ENCODE results near the gene AKAP7.
"Not testable (repeated sequence)": the region's sequence is repeated elsewhere in the genome, so short reads cannot be mapped to it uniquely, and the experiment has no call there.

AKAP7 gene

DNA sequence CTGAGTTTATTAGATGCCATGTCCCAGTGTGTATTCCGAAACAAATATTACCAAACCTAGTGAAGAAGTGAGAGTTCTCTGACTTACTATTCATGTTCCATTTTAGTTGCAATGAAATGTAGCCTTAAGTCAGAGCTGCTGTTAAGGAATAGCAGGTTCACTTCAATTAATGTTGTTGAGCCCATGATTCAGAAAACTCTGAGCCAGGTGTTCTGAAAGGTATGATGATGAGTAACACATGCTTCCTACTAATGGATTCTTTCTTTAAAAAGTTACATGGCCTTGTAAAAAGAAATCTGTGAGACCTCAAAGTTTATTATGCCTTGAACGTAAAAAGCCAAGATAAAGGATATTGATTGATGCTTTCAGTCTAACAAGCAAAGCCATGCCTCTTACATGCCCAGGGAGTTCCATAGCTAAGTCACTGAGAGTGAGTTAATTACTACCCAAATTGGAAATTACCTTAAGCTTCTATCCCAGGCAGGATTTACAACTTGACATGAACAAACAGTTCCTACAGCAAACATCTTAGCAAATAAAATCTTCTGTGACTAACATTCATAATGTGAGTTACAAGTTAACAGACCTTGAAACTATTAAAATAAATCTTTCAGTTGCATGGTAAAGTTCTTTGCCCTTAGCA lies 122.9 kb downstream of the AKAP7 start:
- DNase-seq, result no peak

DNA sequence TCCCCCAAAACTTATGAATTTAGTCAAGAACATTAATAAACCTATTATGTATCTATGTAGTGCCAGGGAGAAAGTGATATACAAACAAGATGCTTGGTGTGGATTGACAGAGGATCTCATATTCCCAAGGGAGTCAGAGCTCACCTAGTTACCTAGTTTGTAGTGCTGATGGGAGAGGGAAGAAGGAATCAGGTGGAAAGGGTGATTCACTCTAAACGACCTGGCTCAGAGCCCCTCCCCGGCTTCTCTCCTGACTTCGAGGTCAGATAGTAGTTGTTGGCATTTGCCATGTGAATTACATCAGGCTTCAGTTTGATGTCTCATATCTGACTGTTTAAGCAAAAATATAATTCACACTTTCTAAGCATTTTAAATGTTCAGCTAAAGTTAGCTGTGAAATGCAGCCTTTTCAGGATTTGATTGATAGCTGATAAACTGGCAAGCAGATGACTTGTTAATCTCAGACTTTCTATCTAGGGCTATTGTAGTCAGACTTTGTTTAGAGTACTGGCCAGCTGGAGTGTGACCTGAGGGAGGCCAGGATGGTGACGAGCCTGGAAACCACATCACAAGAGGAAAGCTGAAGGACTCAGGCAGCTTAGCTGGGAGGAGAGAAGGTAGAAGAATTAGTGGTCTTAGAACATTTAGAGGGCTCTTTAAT lies 123.7 kb downstream of the AKAP7 start:
- no peak for DNase-seq

DNA sequence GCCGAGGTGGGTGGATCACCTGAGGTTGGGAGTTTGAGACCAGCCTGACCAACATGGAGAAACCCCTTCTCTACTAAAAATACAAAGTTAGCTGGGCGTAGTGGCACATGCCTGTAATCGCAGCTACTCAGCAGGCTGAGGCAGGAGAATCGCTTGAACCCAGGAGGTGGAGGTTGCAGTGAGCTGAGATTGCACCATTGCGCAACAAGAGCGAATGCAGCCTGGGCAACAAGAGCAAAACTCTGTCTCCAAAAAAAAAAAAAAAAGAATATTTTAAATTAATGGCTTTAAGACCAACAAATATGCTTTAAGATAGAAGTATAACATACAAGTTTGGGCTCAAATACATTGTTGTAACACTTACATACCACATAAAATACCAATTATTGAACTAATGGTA lies 125.7 kb downstream of the AKAP7 start:
- not testable (repeated sequence) for DNase-seq

DNA sequence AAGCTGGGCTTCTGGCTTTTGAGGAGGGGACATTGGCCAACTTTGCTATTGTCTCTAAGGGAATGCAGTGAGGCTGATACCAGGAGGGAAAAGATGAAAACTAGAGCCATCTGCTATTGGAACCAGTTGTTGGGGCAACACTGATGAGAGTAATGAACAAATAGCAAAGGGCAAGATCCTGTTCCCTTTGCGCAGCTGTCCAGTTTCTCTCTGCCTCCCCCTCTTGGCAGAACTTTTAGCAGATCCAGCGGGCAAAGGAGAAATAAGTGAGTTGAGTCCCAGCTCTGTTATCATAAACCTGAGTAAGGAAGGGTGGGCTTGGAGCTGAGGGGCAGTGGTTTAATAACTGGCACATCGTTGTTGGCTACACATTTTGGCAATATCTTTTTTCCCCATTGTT lies 126.8 kb downstream of the AKAP7 start:
- DNase-seq, result no peak

DNA sequence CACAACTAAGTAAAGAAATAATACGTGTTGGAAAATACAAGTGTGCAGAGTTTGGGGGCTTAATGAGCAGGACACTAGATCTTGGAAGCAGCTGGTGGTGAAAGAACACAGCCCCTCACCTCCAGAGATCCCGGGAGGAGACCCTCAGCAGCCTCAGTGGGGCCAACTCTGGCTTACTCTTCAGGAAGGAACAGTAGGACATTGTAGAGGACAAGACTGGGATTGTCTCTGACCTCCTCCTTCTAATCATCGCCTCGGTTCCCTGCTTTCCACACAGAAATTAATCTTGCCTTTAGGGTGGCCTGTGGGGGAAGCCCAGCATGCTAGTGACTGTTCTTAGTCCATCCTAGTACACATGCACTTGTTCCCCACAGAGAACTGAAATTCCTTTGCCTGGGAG lies 130.7 kb downstream of the AKAP7 start:
- DNase-seq, result no peak

DNA sequence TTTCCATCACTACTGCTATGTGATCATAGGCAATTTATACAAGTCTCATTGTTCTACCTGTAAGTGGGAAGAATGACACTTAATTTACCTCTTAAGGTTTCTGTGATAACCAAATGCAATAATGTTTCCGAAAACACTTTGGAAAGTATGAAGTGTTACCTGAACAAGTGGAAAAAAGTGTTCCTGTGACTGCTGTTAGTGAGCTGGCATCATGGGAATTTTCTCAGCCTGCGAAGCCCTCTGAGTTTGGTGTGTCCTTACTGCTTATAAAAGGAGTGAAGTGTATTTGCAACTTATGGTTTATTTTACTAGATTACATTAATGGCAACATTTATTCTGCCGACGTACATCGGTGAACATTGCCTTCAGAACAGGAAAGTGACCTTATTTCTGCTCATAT lies 133.0 kb downstream of the AKAP7 start:
- no peak for DNase-seq

DNA sequence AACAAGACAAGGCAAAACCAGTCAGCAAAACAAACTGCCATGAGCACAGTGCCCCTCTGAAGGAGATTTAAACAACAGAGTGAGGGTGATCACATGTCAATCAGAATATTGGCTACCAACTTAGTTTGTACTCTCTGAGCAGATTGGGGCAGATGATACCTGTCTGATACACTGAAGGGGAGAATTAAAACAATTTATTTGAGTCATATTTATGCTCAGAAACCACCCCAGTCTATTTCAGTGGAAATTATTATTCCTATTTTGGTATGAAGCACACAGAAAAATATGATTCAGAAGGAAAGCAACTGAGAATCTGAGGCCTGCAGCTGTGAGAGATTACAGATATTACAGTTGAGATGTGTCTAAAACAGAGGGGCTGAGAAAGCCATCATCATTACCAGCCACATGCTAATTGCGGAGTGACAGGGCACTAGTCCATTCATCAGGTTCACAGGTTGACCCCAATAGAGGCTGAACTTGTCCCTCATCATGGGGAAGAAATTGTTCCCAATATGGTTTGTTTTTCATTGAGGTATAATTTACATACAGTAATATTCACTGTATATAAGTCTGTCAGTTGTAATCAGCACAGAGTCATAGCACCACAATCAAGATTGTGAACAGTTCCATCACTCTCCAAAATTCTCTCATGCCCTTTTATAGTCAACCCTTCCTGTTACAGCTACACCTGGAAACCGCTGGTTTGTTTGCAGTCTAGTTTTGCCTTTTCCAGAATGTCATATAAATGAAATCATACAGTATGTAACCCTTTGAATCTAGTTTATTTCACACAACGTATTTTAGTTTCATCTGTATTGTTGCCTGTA lies 134.5 kb downstream of the AKAP7 start:
- DNase-seq, result no peak

DNA sequence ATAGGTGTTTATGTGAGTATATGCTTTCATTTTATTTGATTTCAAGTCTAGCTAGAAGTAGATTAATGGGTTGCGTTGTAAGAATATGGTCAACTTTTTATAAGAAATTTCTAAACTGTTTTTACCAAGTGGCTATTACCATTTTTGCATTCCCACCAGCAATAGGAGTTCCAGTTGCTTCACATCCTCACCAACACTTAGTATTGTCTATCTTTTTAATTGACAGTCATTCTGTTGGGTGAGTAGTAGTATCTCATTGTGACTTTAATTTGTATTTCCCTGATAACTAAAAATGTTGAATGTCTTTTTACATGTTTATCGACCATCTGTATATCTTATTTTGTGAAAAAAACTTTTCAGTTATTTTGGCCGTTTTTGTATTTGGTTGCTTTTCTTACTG lies 135.3 kb downstream of the AKAP7 start:
- DNase-seq, result no peak

DNA sequence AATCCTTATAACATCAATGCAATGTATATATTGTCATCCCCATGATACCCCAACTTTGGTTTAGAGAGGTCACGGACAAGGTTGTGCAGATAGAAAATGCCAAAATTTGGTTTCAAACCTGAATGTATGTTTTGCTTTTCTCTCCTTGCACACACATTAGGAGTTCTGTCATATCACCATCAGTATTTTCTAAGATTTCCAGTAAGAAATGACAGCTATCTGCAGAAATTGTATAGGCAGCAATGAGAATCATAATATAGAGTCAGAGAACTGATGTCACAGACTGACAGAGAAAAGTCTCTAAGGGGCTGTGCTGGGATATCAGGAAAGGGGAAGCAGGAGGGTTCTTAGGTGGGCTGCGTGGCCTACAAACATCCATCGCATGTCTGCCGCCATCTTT lies 140.0 kb downstream of the AKAP7 start:
- no peak for DNase-seq

DNA sequence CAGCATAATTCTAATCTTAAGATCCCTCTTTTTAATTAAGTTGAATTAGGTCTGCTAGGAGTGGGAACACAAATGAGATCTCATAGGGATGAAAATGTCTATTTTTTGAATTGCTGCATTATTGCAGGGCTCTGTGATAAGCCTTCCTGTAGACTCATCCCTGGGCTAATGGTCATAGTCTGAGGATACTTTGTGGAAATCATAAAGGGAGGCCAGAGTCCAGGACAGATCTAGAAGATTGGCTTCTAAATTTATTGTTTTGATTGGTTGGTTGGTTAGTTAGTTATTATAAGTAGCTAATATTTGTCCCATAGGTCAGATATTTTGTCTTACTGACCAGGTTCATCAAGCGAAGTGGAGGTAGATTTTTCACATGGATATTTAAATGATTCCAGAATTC lies 142.3 kb downstream of the AKAP7 start:
- DNase-seq, result no peak

DNA sequence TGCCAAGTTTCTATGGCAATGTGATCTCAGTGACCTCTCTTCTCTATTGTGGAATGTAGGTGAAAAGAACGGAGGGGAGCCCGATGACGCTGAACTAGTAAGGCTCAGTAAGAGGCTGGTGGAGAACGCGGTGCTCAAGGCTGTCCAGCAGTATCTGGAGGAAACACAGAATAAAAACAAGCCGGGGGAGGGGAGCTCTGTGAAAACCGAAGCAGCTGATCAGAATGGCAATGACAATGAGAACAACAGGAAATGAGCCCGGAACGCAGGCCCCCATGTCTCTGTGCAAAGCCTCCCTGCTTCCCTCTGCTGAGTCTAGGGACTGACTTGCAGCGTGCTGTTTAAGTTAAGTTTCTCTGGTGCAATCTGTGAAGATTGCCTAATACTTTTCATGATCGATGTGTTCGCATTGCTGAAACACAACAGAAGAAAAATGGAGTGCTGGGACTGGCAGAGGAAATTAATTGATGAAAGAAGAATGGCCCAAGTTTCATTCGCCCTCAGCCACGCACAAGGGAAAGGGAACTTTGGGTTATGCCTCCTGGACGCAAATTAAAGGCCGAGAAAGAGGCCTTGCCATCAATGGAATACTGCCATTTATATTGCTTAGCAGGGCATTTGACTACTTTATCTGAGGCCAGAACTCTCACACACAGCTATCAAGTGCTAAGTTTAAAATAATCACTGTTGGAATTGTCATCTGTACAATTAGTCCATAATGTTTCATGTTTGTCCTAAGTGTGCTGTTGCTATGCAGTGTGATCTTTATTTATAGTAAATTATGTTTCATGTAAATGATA lies 146.4 kb downstream of the AKAP7 start:
- peak; percentile 74 for DNase-seq

DNA sequence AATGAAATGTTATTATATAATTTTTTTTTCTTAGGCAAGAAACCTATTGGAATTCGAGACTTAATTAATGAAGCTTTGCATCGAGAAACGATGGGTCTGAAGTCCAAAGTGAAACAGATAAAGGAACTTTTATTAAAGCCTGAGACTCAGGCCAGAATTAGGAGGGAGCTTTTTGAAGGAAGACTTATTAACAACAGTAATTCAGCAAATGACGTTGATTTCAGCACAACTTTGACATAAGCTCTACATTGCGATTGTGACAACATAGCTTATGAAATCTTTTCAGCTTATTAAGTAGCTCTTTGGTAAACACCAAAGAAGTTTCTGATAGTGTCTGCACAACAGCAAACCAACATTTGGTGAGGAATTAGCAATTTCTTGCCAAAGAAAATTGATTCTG lies 147.1 kb downstream of the AKAP7 start:
- no peak for DNase-seq

DNA sequence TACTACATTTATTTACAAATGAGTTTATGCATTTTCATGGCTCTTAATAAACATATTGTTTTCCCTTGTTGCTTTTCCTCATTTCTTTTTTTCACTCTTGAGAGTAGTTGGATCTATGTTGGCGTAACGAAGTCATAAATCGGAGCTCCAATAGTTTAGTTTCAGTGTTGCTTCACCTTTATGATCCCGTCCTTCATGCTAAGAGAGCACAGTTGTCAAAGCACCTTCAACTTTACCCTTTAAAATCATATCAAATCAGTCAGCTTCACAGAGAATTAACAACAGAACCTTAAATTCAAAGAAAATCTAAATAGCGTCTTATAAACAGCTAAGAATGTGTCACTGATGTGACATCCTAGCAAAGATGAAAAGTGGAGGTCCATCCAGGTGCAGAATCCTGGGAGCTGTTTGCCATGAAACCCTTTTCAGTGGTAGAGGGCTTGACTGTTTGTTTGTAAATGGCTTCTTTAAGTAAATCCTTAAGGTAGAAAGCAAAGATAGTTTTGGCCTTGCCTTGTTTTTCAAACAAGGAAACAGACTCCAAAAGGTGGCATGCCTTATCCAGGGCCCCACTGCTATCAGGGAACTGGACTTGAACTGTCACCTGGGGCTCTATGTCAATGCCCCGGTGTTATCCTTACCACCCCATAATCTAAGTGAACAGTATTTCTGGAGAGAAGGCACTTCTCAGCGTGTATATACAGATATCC lies 148.4 kb downstream of the AKAP7 start:
- no peak for DNase-seq

DNA sequence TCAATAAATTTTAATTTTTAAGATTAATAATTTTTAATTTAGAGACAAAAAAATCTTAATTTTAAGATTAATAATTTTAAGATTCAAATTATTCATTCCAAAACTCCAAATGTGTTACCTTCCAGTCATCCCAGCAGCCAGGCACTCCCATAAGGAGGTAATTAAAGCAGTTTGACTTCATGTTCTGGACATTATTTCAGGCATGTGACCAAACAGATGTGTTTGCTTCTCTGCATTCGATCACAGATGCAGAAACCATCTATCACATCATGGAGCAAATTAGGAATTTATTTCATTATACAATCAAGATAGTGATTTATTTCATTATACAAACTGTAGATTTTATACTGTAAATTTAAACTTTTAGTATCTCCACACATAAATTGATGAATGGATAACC lies 150.3 kb downstream of the AKAP7 start:
- DNase-seq, result no peak

DNA sequence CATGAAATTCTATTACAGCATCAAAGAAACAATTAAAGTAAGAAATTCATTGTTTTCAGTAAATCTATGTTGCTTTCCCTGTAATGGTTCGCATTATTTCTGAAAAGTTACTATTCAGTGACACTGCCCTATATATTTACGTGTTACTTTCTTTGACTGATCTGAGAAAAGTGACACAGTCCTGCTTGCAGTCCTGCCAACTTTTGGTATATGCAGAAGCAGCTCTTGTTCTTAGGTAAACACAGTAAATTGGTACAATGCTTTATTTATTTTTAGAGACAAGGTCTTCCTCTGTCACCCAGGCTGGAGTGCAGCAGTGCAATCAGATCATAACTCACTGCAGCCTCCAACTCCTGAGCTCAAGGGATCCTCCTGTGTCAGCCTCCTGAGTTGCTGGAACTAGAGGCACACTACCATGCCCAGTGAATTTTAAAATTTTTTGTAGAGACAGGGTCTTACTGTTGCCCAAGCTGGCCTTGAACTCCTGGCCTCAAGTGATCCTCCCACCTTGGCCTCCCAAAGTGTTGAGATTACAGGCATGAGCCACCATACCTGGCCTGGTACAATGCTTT lies 151.3 kb downstream of the AKAP7 start:
- no peak for DNase-seq

DNA sequence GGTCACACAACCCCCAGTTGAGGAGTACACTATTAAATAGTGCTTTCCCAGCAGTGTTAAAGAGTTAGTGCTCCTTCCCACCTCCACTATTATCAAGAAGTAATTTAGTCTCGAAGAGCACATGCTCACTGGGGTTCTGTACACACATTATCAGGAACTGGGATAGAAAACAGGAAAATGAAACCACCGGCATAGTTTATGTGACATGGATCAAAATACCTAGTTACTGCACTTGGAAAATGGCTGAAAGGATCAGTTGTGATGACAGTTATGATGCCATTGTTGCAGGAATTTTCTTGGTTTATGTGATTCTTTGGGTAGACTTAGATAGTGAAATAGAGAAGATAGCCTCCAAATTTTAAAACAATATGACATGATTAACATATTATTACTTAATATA lies 152.9 kb downstream of the AKAP7 start:
- DNase-seq, result no peak

DNA sequence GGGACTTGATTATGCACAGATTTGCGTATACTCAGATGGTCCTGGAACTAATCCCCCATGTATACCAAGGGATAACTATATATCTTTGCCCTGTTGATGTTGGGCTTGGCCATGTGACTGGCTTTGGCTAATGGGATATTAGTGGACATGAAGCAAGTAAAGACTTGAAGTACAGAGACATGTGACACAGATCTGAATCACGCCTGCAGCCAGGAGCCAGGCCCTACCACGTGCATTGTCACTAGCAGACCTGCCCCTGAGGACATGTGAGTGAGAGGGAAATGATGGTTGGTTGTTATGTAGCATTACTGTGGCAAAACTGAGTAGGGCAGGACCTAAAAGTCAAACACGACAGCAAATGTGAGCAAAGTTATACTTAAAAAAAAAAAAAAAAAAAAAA lies 155.7 kb downstream of the AKAP7 start:
- no peak for DNase-seq

DNA sequence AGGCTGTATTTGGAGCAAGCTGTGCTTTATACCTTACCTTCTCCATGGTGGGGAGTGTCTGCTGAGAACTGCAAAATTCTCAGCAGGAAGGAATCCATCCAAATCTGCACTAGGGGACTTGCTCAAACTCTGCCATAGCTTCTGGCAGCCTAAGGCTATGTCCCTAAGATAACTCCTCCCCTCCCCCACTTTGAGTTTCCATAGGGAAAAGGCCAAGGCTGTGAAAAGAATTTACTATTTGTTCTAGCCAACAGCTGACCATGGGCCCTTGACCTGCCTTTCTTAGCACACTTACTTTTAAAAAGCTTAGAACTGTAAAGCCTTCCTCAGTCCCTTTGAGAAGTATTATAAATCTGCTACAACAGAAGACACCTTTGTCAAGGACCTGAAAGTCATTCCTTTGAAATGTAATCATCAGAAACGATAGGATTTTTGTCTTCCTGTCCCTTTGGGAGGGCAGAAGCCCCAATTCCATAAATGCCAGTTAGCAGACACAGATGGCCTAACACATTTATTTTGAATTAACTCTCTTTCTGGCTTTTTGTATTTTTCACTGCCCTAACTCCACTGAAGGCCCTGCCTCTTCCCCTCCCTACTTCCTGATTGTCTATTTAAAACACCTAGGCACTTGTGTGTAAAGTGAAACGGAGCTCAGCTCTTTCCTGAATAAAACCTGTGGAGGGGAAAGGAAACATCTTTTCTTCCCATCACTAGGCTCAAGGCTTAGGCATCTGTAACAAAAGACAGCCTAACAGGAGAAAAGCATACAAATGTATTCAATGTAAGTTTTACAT lies 157.1 kb downstream of the AKAP7 start:
- DNase-seq, result no peak

DNA sequence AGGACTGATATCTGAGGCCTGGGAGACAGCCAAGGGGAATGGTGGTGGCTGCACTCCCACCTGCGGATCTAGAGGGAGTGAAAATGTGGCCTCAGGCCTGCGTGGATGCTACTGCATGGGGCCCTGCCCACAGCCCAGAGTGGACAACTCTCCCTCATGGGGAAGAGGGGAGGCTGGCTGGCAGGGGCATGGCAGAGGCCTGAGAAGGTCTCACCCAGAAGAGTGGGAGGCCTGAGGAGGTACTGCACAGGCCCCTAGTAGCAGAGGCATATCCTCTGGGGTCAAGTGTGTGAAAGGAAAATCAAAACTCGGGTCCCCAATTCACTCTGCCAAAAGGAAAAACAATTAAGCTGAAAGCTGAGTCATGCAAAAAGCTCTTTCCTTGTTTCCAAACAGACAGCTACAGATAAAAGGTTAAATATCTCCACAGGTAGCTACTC lies 158.2 kb downstream of the AKAP7 start:
- no peak for DNase-seq

DNA sequence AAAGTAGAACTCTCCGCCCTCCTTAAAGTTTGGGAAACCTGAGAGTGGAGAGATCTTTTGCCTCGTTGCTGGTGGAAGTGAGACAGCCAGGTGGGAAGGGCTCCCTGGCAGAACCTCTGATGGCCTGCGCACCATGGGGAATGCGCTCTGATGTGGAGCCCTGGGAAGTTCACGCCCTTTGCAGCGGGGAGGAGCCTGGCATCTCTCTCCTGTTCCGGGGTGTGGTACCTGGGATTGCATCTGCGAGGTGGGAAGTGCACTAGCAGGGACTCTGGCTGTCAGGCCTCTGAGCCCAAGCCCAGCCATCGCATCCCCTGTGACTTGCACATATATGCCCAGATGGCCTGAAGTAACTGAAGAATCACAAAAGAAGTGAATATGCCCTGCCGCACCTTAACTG lies 159.8 kb downstream of the AKAP7 start:
- DNase-seq, result no peak

DNA sequence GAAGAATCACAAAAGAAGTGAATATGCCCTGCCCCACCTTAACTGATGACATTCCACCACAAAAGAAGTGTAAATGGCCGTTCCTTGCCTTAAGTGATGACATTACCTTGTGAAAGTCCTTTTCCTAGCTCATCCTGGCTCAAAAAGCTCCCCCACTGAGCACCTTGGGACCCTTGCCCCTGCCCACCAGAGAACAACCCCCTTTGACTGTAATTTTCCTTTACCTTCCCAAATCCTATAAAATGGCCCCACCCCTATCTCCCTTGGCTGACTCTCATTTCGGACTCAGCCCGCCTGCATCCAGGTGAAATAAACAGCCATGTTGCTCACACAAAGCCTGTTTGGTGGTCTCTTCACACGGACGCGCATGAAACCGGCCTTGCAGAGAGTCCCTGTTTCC lies 165.6 kb downstream of the AKAP7 start:
- not testable (repeated sequence) for DNase-seq
